Measurements from ENCODE around the gene EGLN2. TPM values are rescaled to one million over a fixed set of nuclear protein-coding genes. Genes with fewer than 3 reads are reported as not detected.
A peak's percentile ranks its signal among the peaks of the same experiment; 100 is the strongest.

EGLN2 gene
- total RNA-seq, result 10 to 100 TPM; 30.3 to 50.9 (median 33.0) TPM

- peak within 1 kb of the TSS; percentile 94 to 98 (median 96) for H3K27ac ChIP-seq
- no peaks in the 10 kb centered on the region for H3K9me3 ChIP-seq
- TF ChIP-seq CTCF (IDR thresholded peaks at IDR 0.05) (no peak), POLR2A (IDR thresholded peaks at IDR 0.05) (peak in 3 of 4 donors; percentile 26 to 79 (median 67))
- WGBS, 2 donors, result 0% methylated on average over 18 to 26 of the region's 110 CpGs
- peak; percentile 100 for DNase-seq
- H3K4me3 ChIP-seq, result peak within 1 kb of the TSS; percentile 85 to 99 (median 98)
- no peaks in the 10 kb centered on the region for H3K27me3 ChIP-seq
- H3K4me1 ChIP-seq, result peaks cover 40 to 51% (median 49%) of the 10 kb centered on the region in 3 donors
- peaks cover 11 to 34% (median 16%) of the 10 kb centered on the region in 3 donors for H3K36me3 ChIP-seq
- intact Hi-C loops (cut with DNase I), result no loop called here
These were observed at the start of gene EGLN2 for GRCh38 chr19:40798683-40799557. Gene EGLN2, plus strand, starts transcription at chr19:40799191. Its CDS starts 1,382 bp downstream, at chr19:40800573.

- Histone ChIP-seq H3K4me1 (peaks cover 16 to 65% (median 47%) of the 10 kb centered on the region in 3 donors), H3K36me3 (peaks cover 0 to 11% (median 0%) of the 10 kb centered on the region in 3 donors), H3K9me3 (no peaks in the 10 kb centered on the region), H3K27me3 (no peaks in the 10 kb centered on the region), H3K27ac (peak within 1 kb of the TSS; percentile 96 to 98 (median 98)), H3K4me3 (peak within 1 kb of the TSS; percentile 46 to 86 (median 74))
- TF ChIP-seq CTCF (IDR thresholded peaks at IDR 0.05), result peak in 3 of 6 experiments; percentile 9 to 39 (median 12)
- peak in 2 of 4 donors; percentile 77 to 84 for TF ChIP-seq POLR2A (IDR thresholded peaks at IDR 0.05)
- peak; percentile 99 for DNase-seq
- intact Hi-C loops (cut with DNase I), result no loop called here
- WGBS, 2 donors, result 0 to 2% methylated on average over 33 to 40 of the region's 43 CpGs
These were observed 48.7 kb upstream of the EGLN2 start, which contains the start of gene ACTMAP for GRCh38 chr19:40750058-40750873. Gene ACTMAP, minus strand, starts transcription at chr19:40750477. Its CDS starts 674 bp downstream, at chr19:40749803.

GRCh38 chr19:40750874-40751537 is 48.0 kb upstream of the EGLN2 start, which contains the start of gene SNRPA:
Gene SNRPA, plus strand, starts transcription at chr19:40751203. Its CDS starts 206 bp downstream, at chr19:40751409.
- H3K4me1 ChIP-seq, result peaks cover 23 to 66% (median 54%) of the 10 kb centered on the region in 3 donors

More at GRCh38 chr19:40750874-40751537, 48.0 kb upstream of the EGLN2 start, which contains the start of gene SNRPA:
- H3K9me3 ChIP-seq, result no peaks in the 10 kb centered on the region
- peak; percentile 87 for DNase-seq
- TF ChIP-seq CTCF (IDR thresholded peaks at IDR 0.05), result peak in 1 of 6 experiments; percentile 4
- peak in 3 of 4 donors; percentile 52 to 93 (median 69) for TF ChIP-seq POLR2A (IDR thresholded peaks at IDR 0.05)
- no peaks in the 10 kb centered on the region for H3K27me3 ChIP-seq
- peak within 1 kb of the TSS; percentile 96 to 98 (median 98) for H3K27ac ChIP-seq
- H3K36me3 ChIP-seq, result peaks cover 0 to 19% (median 6%) of the 10 kb centered on the region in 3 donors
- peak within 1 kb of the TSS; percentile 46 to 86 (median 74) for H3K4me3 ChIP-seq
- WGBS, 2 donors, result 0 to 1% methylated on average over 35 to 39 of the region's 46 CpGs
- intact Hi-C loops (cut with DNase I), result no loop called here

All from esophagus squamous epithelium (tissue), 5 donors.